Stimulated activated CD8-positive, alpha-beta memory T cell treated with anti-CD3 and anti-CD28 coated beads, Interleukin-4, amount 100 ng/mL, for 24 hours (primary cell): ENCODE results near the gene ABHD18.

Experiments used
- DNase-seq: peaks from one replicate; pipeline ENCODE4 v3.0.0-alpha.2; 2020; ENCODE audit warnings: low read depth

Gene ABHD18

GRCh38 chr4:128068918-128069317, 103.7 kb downstream of the ABHD18 start:
- no peak for DNase-seq

- no peak for DNase-seq
These were observed 111.3 kb downstream of the ABHD18 start for GRCh38 chr4:128076464-128076863.
